Measurements from ENCODE around the gene MALT1.
"Not testable (repeated sequence)": the region's sequence is repeated elsewhere in the genome, so short reads cannot be mapped to it uniquely, and the experiment has no call there.

Gene MALT1

GRCh38 chr18:58671111-58671631 is at the start of gene MALT1:
MALT1 (plus strand) TSS chr18:58671465; CDS start chr18:58671644, 179 bp downstream.
- peak; percentile 98 for DNase-seq

- peak; percentile 29 for DNase-seq
These were observed 47.3 kb upstream of the MALT1 start for GRCh38 chr18:58624011-58624410.

GRCh38 chr18:58625839-58626238 is 45.4 kb upstream of the MALT1 start:
- DNase-seq: no peak

- DNase-seq: no peak
These were observed 41.2 kb upstream of the MALT1 start for GRCh38 chr18:58630071-58630470.

- peak; percentile 35 for DNase-seq
These were observed 40.0 kb upstream of the MALT1 start for GRCh38 chr18:58631301-58631700.

GRCh38 chr18:58632552-58632951 is 38.7 kb upstream of the MALT1 start:
- DNase-seq: peak; percentile 9

GRCh38 chr18:58633874-58634273 is 37.4 kb upstream of the MALT1 start:
- DNase-seq: no peak

- no peak for DNase-seq
These were observed 35.4 kb upstream of the MALT1 start for GRCh38 chr18:58635891-58636290.

GRCh38 chr18:58637197-58637596 is 34.1 kb upstream of the MALT1 start:
- peak; percentile 38 for DNase-seq

GRCh38 chr18:58637946-58638345 is 33.3 kb upstream of the MALT1 start:
- peak; percentile 11 for DNase-seq

GRCh38 chr18:58638441-58638840 is 32.8 kb upstream of the MALT1 start:
- no peak for DNase-seq

GRCh38 chr18:58639237-58639636 is 32.0 kb upstream of the MALT1 start:
- DNase-seq: peak; percentile 26

- DNase-seq: peak; percentile 32
These were observed 31.4 kb upstream of the MALT1 start for GRCh38 chr18:58639751-58640427.

- peak; percentile 57 for DNase-seq
These were observed 30.8 kb upstream of the MALT1 start for GRCh38 chr18:58640428-58640805.

- peak; percentile 59 for DNase-seq
These were observed 30.2 kb upstream of the MALT1 start for GRCh38 chr18:58640891-58641610.

- DNase-seq: not testable (repeated sequence)
These were observed 27.7 kb upstream of the MALT1 start for GRCh38 chr18:58643557-58643956.

- no peak for DNase-seq
These were observed 25.9 kb upstream of the MALT1 start for GRCh38 chr18:58645398-58645797.

- DNase-seq: no peak
These were observed 24.9 kb upstream of the MALT1 start for GRCh38 chr18:58646334-58646862.

GRCh38 chr18:58649966-58650816 is 21.1 kb upstream of the MALT1 start:
- no peak for DNase-seq

GRCh38 chr18:58650830-58651229 is 20.4 kb upstream of the MALT1 start:
- not testable (repeated sequence) for DNase-seq

GRCh38 chr18:58653144-58653722 is 18.0 kb upstream of the MALT1 start:
- not testable (repeated sequence) for DNase-seq

- DNase-seq: no peak
These were observed 17.3 kb upstream of the MALT1 start for GRCh38 chr18:58653814-58654509.

Measured in islet precursor cell (in vitro differentiated cells).